Measurements from ENCODE around the gene CNTN5. TPM values are rescaled to one million over a fixed set of nuclear protein-coding genes. Genes with fewer than 3 reads are reported as not detected.

The CNTN5 gene
- total RNA-seq, 4 donors from 2014 or later: not detected

- TF ChIP-seq CTCF (IDR thresholded peaks at IDR 0.05) (no peak), EP300 (IDR thresholded peaks at IDR 0.05) (no peak), POLR2A (IDR thresholded peaks at IDR 0.05) (no peak), POLR2AphosphoS5 (IDR thresholded peaks at IDR 0.05) (no peak)
- no peak for DNase-seq (ENCODE audit: low spot score in 2 of 2)
- H3K4me1 ChIP-seq: no peaks in the 10 kb centered on the region
- WGBS: 72% methylated on average over 1 of the region's 1 CpG
- H3K4me3 ChIP-seq: no peak overlapping the region
- no peaks in the 10 kb centered on the region for H3K27me3 ChIP-seq
- no peaks in the 10 kb centered on the region for H3K9me3 ChIP-seq
- H3K36me3 ChIP-seq: no peaks in the 10 kb centered on the region
- no peak overlapping the region for H3K27ac ChIP-seq
Observed at GRCh38 chr11:99601179-99601578, 580.4 kb downstream of the CNTN5 start.

- Histone ChIP-seq H3K36me3 (no peaks in the 10 kb centered on the region), H3K4me3 (no peak overlapping the region), H3K27ac (no peak overlapping the region), H3K9me3 (no peaks in the 10 kb centered on the region), H3K4me1 (no peaks in the 10 kb centered on the region), H3K27me3 (no peaks in the 10 kb centered on the region)
- DNase-seq (ENCODE audit: low spot score in 2 of 2): no peak
- TF ChIP-seq POLR2AphosphoS5 (IDR thresholded peaks at IDR 0.05) (no peak), CTCF (IDR thresholded peaks at IDR 0.05) (no peak), EP300 (IDR thresholded peaks at IDR 0.05) (no peak), POLR2A (IDR thresholded peaks at IDR 0.05) (no peak)
- 51% methylated on average over 3 of the region's 3 CpGs for WGBS
Observed at GRCh38 chr11:99614352-99614751, 593.6 kb downstream of the CNTN5 start.

- no peak overlapping the region for H3K27ac ChIP-seq
- no peaks in the 10 kb centered on the region for H3K9me3 ChIP-seq
- H3K36me3 ChIP-seq: no peaks in the 10 kb centered on the region
- no peaks in the 10 kb centered on the region for H3K27me3 ChIP-seq
- H3K4me1 ChIP-seq: no peaks in the 10 kb centered on the region
- TF ChIP-seq POLR2A (IDR thresholded peaks at IDR 0.05) (no peak), POLR2AphosphoS5 (IDR thresholded peaks at IDR 0.05) (no peak), CTCF (IDR thresholded peaks at IDR 0.05) (no peak), EP300 (IDR thresholded peaks at IDR 0.05) (no peak)
- H3K4me3 ChIP-seq: no peak overlapping the region
- DNase-seq (ENCODE audit: low spot score in 2 of 2): no peak
- 67% methylated on average over 5 of the region's 5 CpGs for WGBS
Observed at GRCh38 chr11:99630629-99631028, 609.9 kb downstream of the CNTN5 start.

DNA sequence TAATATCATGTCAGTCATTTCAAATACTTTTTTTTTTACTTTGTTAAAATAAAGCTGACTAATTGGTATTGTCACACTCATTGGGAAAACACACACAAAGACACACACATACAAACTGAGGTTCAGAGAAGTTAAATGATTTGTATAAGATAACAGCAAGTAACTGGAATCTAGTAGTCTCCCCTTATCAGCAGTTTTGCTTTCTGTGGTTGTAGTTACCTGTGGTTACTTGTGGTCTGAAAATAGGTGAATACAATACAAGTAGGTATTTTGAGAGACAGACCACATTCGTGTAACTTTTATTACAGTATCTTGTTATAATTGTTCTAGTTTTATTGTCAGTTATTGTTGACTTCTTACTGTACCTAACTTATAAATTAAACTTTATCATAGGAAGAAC, 610.9 kb downstream of the CNTN5 start:
- DNase-seq (ENCODE audit: low spot score in 2 of 2): no peak
- WGBS: 84% methylated on average over 1 of the region's 1 CpG
- H3K27ac ChIP-seq: no peak overlapping the region
- no peak for TF ChIP-seq CTCF (IDR thresholded peaks at IDR 0.05)
- TF ChIP-seq POLR2A (IDR thresholded peaks at IDR 0.05): no peak
- no peak for TF ChIP-seq POLR2AphosphoS5 (IDR thresholded peaks at IDR 0.05)
- no peak for TF ChIP-seq EP300 (IDR thresholded peaks at IDR 0.05)
- no peaks in the 10 kb centered on the region for H3K27me3 ChIP-seq
- no peaks in the 10 kb centered on the region for H3K9me3 ChIP-seq
- no peaks in the 10 kb centered on the region for H3K36me3 ChIP-seq
- H3K4me3 ChIP-seq: no peak overlapping the region
- no peaks in the 10 kb centered on the region for H3K4me1 ChIP-seq

DNA sequence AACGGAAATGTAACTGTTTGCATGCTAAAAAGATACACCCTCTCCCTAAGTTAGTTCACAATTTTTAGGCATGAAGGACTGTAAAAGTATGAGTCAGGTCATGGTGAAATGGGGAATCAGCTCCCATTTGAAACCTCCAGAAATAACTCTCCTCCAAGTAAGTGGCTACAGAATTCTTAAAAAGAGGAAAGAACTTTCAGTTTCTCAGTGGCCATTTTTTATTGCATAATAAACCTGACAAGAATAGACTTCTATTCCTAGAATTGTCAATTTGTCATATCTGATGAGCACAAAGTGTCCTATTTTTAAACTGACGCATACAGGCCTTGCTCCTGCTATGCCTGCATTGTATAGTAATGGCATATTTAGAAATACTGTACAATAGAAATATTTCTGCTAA, 612.2 kb downstream of the CNTN5 start:
- Histone ChIP-seq H3K4me3 (no peak overlapping the region), H3K9me3 (no peaks in the 10 kb centered on the region), H3K36me3 (no peaks in the 10 kb centered on the region), H3K27ac (no peak overlapping the region), H3K4me1 (no peaks in the 10 kb centered on the region), H3K27me3 (no peaks in the 10 kb centered on the region)
- DNase-seq (ENCODE audit: low spot score in 2 of 2): no peak
- TF ChIP-seq POLR2A (IDR thresholded peaks at IDR 0.05) (no peak), POLR2AphosphoS5 (IDR thresholded peaks at IDR 0.05) (no peak), EP300 (IDR thresholded peaks at IDR 0.05) (no peak), CTCF (IDR thresholded peaks at IDR 0.05) (no peak)
- WGBS: 69% methylated on average over 2 of the region's 2 CpGs

All from suprapubic skin (tissue), 4 donors.